ENCODE data around the gene TMEM253.

The TMEM253 gene

GRCh38 chr14:21072031-21072473, 28.8 kb upstream of the TMEM253 start:
- no peak for TF ChIP-seq ZFX (IDR thresholded peaks at IDR 0.05; ENCODE audit: borderline replicate concordance)
- TF ChIP-seq CTCF (IDR thresholded peaks at IDR 0.05), result no peak
- no peak overlapping the region for H3K27ac ChIP-seq

- TF ChIP-seq CTCF (IDR thresholded peaks at IDR 0.05) (no peak), ZFX (IDR thresholded peaks at IDR 0.05; ENCODE audit: borderline replicate concordance) (no peak)
- H3K27ac ChIP-seq, result no peak overlapping the region
Measured at GRCh38 chr14:21072781-21073339, 28.0 kb upstream of the TMEM253 start.

GRCh38 chr14:21073921-21074320, 26.9 kb upstream of the TMEM253 start:
- no peak overlapping the region for H3K27ac ChIP-seq
- TF ChIP-seq CTCF (IDR thresholded peaks at IDR 0.05), result no peak
- TF ChIP-seq ZFX (IDR thresholded peaks at IDR 0.05; ENCODE audit: borderline replicate concordance), result no peak

GRCh38 chr14:21074398-21075272, 26.2 kb upstream of the TMEM253 start:
- no peak for TF ChIP-seq CTCF (IDR thresholded peaks at IDR 0.05)
- no peak for TF ChIP-seq ZFX (IDR thresholded peaks at IDR 0.05; ENCODE audit: borderline replicate concordance)
- H3K27ac ChIP-seq, result no peak overlapping the region

GRCh38 chr14:21075719-21076437, 25.0 kb upstream of the TMEM253 start:
- no peak for TF ChIP-seq CTCF (IDR thresholded peaks at IDR 0.05)
- no peak for TF ChIP-seq ZFX (IDR thresholded peaks at IDR 0.05; ENCODE audit: borderline replicate concordance)
- H3K27ac ChIP-seq, result no peak overlapping the region

GRCh38 chr14:21077672-21078071, 23.2 kb upstream of the TMEM253 start:
- no peak for TF ChIP-seq CTCF (IDR thresholded peaks at IDR 0.05)
- TF ChIP-seq ZFX (IDR thresholded peaks at IDR 0.05; ENCODE audit: borderline replicate concordance), result no peak
- H3K27ac ChIP-seq, result no peak overlapping the region
